Coronary artery (tissue), 2 donors: ENCODE measurements around the gene COX7B2.

ENCODE experiments used
- DNase-seq: peaks from one replicate; pipeline ENCODE4 v3.0.0-alpha.2; 2017; ENCODE audit warnings: low spot score
- H3K27ac ChIP-seq, 2 donors: fragments of 200-600 bp; sonication (generic); one replicate each; pipeline ENCODE4 v1.5.1; 2016 to 2019
- H3K4me3 ChIP-seq: fragments of 200-600 bp; sonication (generic); 2 replicates; pipeline ENCODE4 v1.5.1; 2016; ENCODE audit warnings: mild to moderate bottlenecking, moderate library complexity
- CTCF ChIP-seq: fragments of 200-600 bp; sonication (generic); IDR thresholded peaks from one replicate; pipeline ENCODE4 v1.5.1; 2019; ENCODE audit warnings: antibody characterized with exemption

The COX7B2 gene

GRCh38 chr4:46949822-46950221, 40.8 kb upstream of the COX7B2 start:
- Histone ChIP-seq H3K27ac (no peak overlapping the region), H3K4me3 (no peak overlapping the region)
- no peak for TF ChIP-seq CTCF
- no peak for DNase-seq

- TF ChIP-seq CTCF = no peak
- H3K27ac ChIP-seq = peak overlapping the region in 1 of 2 donors; percentile 79
- no peak for DNase-seq
- no peak overlapping the region for H3K4me3 ChIP-seq
These were observed 38.5 kb upstream of the COX7B2 start for GRCh38 chr4:46947541-46947940.

GRCh38 chr4:46946919-46947536, 38.0 kb upstream of the COX7B2 start:
- H3K27ac ChIP-seq = peak overlapping the region in 1 of 2 donors; percentile 79
- H3K4me3 ChIP-seq = peak overlapping the region; percentile 47
- no peak for TF ChIP-seq CTCF
- DNase-seq = no peak

GRCh38 chr4:46945062-46945461, 36.0 kb upstream of the COX7B2 start:
- TF ChIP-seq CTCF = no peak
- Histone ChIP-seq H3K4me3 (no peak overlapping the region), H3K27ac (peak overlapping the region in 1 of 2 donors; percentile 28)
- no peak for DNase-seq

GRCh38 chr4:46944345-46944744, 35.3 kb upstream of the COX7B2 start:
- Histone ChIP-seq H3K27ac (no peak overlapping the region), H3K4me3 (no peak overlapping the region)
- no peak for DNase-seq
- no peak for TF ChIP-seq CTCF

GRCh38 chr4:46937493-46937892, 28.4 kb upstream of the COX7B2 start:
- H3K27ac ChIP-seq = no peak overlapping the region
- no peak for DNase-seq
- no peak for TF ChIP-seq CTCF
- no peak overlapping the region for H3K4me3 ChIP-seq

GRCh38 chr4:46934726-46935125, 25.7 kb upstream of the COX7B2 start:
- H3K27ac ChIP-seq = peak overlapping the region in 1 of 2 donors; percentile 1
- no peak for DNase-seq
- H3K4me3 ChIP-seq = no peak overlapping the region
- TF ChIP-seq CTCF = no peak
